Fibroblast of lung (primary cell): Measurements from ENCODE around the gene PDZRN4. TPM values are rescaled to one million over a fixed set of nuclear protein-coding genes. Genes with fewer than 3 reads are reported as not detected.

Experiments
- DNase-seq, 2 donors: peaks; one replicate each; pipeline versions ENCODE4 v3.0.0 to v3.0.0-alpha.2; 2010; ENCODE audit warnings: low read depth in 2 of 2
- H2AFZ ChIP-seq: 2 replicates; pipeline ENCODE4 v1.5.1; 2012; ENCODE audit warnings: low read length, control low read depth, inconsistent platforms
- H3K27ac ChIP-seq: 2 replicates; pipeline ENCODE4 v1.5.1; 2011; ENCODE audit warnings: low read length, control low read depth; ENCODE audit not compliant: insufficient read depth
- H3K27me3 ChIP-seq: 2 replicates; pipeline ENCODE4 v1.5.1; 2011; ENCODE audit warnings: mild to moderate bottlenecking, low read length; ENCODE audit not compliant: control insufficient read depth, insufficient read depth
- H3K36me3 ChIP-seq: 2 replicates; pipeline ENCODE4 v1.5.1; 2011; ENCODE audit warnings: low read length; ENCODE audit not compliant: control insufficient read depth, insufficient read depth
- H3K4me1 ChIP-seq: 2 replicates; pipeline ENCODE4 v1.5.1; 2011; ENCODE audit warnings: low read length; ENCODE audit not compliant: control insufficient read depth, insufficient read depth; ENCODE audit errors: extremely low read depth
- H3K4me2 ChIP-seq: 2 replicates; pipeline ENCODE4 v1.5.1; 2011; ENCODE audit warnings: low read length, control low read depth; ENCODE audit not compliant: insufficient read depth; ENCODE audit errors: extremely low read depth
- H3K4me3 ChIP-seq, 4 experiments: fragments of 200-600 bp in 1 of 4; sonication (generic) in 1 of 4; replicated peaks in 1 of 4; 2 replicates each; pipeline ENCODE4 v1.5.1; 2011 to 2016; ENCODE audit warnings: low read length in 4 of 4, low read depth in 3 of 4, mild to moderate bottlenecking in 3 of 4, control low read depth in 2 of 4, inconsistent platforms in 1 of 4, mixed read lengths in 1 of 4; ENCODE audit not compliant: insufficient read depth in 1 of 4; ENCODE audit errors: control extremely low read depth in 1 of 4
- H3K79me2 ChIP-seq: 2 replicates; pipeline ENCODE4 v1.5.1; 2012; ENCODE audit warnings: mild to moderate bottlenecking, low read length, inconsistent platforms; ENCODE audit not compliant: control insufficient read depth, insufficient read depth
- H3K9ac ChIP-seq: 2 replicates; pipeline ENCODE4 v1.5.1; 2011; ENCODE audit warnings: mild to moderate bottlenecking, low read length, control low read depth; ENCODE audit not compliant: insufficient read depth
- H3K9me3 ChIP-seq: 2 replicates; pipeline ENCODE4 v1.5.1; 2012; ENCODE audit warnings: low read depth, low read length; ENCODE audit not compliant: control insufficient read depth, insufficient read depth
- H4K20me1 ChIP-seq: 2 replicates; pipeline ENCODE4 v1.5.1; 2011; ENCODE audit warnings: low read length; ENCODE audit not compliant: control insufficient read depth, insufficient read depth; ENCODE audit errors: extremely low read depth
- EZH2 ChIP-seq: IDR thresholded peaks from 2 replicates; pipeline ENCODE4 v1.5.1; 2012; ENCODE audit warnings: low read length, control low read depth, mild to moderate bottlenecking; ENCODE audit errors: missing control alignments
- polyA plus RNA-seq, 2 donors: library from polyadenylated mRNA; depleted of rRNA in 1 of 2; stranded (reverse) in 1 of 2; unstranded in 1 of 2; fragments of >200 nt; gene quantifications; 2 replicates each; pipeline ENCODE4 v1.2.1, GENCODE V29; 2011 to 2012; ENCODE audit warnings: missing spikeins in 1 of 2
- total RNA-seq: library from RNA; depleted of rRNA; stranded (reverse); fragments of >200 nt; gene quantifications from 2 replicates; pipeline ENCODE4 v1.2.1, GENCODE V29; 2014
- TF ChIP-seq, protein P1 (sequence below), 2 donors: IDR thresholded peaks in 1 of 2; conservative IDR thresholded peaks in 1 of 2; 1 replicate in 1 of 2; 2 replicates in 1 of 2; pipeline ENCODE4 v1.5.1; 2011 to 2012; ENCODE audit warnings: low read length in 2 of 2, control low read depth in 1 of 2, inconsistent platforms in 1 of 2, low read depth in 1 of 2, mild to moderate bottlenecking in 1 of 2

Gene PDZRN4
- total and polyA plus RNA-seq, 2 donors (not counting 1 experiment from before 2014, with no cell fraction given) = not detected

DNA sequence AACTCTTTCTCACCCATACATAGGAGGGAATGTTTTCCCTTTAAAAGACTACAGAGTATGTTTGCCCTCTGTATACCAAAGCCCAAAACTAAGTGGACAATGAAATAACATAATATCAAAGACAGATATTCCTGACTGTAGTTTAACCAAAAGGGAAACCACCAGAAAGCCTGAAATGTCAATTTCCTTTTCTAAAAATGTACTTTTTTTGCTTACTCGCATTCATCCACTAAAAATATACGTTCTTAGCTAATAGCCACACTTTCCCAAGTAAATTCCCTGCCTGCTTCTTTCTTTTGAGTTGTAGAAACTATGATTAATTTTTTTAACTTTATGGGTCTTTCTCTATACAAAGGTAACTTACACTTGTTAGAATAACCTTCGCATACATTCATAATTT is 280.2 kb downstream of the PDZRN4 start:
- Histone ChIP-seq H3K9ac (no peak overlapping the region), H3K27ac (no peak overlapping the region), H3K4me2 (no peak overlapping the region), H4K20me1 (no peaks in the 10 kb centered on the region), H2AFZ (no peak overlapping the region), H3K9me3 (no peaks in the 10 kb centered on the region), H3K27me3 (no peaks in the 10 kb centered on the region), H3K36me3 (no peaks in the 10 kb centered on the region), H3K4me1 (no peaks in the 10 kb centered on the region), H3K79me2 (no peaks in the 10 kb centered on the region), H3K4me3 (no peak overlapping the region)
- no peak for TF ChIP-seq EZH2
- TF ChIP-seq, protein P1, sequence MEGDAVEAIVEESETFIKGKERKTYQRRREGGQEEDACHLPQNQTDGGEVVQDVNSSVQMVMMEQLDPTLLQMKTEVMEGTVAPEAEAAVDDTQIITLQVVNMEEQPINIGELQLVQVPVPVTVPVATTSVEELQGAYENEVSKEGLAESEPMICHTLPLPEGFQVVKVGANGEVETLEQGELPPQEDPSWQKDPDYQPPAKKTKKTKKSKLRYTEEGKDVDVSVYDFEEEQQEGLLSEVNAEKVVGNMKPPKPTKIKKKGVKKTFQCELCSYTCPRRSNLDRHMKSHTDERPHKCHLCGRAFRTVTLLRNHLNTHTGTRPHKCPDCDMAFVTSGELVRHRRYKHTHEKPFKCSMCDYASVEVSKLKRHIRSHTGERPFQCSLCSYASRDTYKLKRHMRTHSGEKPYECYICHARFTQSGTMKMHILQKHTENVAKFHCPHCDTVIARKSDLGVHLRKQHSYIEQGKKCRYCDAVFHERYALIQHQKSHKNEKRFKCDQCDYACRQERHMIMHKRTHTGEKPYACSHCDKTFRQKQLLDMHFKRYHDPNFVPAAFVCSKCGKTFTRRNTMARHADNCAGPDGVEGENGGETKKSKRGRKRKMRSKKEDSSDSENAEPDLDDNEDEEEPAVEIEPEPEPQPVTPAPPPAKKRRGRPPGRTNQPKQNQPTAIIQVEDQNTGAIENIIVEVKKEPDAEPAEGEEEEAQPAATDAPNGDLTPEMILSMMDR (conservative IDR thresholded peaks at IDR 0.05 in 1 of 2, IDR thresholded peaks at IDR 0.05 in 1 of 2; ENCODE audit: low read depth in 1 of 2, low read length in 2 of 2) = no peak
- DNase-seq = no peak

DNA sequence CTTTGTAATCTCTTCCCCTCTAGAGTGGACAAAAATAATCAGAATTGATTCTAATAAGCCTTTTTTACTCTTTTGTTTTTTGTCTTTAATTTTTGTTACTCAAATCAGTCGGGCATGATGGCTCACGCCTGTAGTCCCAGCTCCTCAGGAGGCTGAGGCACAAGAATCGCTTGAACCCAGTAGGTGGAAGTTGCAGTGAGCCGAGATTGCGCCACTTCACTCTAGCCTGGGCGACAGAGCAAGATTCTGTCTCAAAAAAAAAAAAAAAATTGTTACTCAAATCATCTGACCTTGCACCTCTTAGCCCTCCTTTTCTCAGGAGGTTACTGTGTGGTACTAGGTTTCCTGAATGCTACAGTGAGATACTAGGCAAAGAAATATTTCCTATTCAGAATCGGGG is 280.6 kb downstream of the PDZRN4 start:
- Histone ChIP-seq H3K4me2 (no peak overlapping the region), H3K27ac (no peak overlapping the region), H3K4me1 (no peaks in the 10 kb centered on the region), H3K36me3 (no peaks in the 10 kb centered on the region), H3K9ac (no peak overlapping the region), H3K27me3 (no peaks in the 10 kb centered on the region), H2AFZ (no peak overlapping the region), H3K4me3 (no peak overlapping the region), H3K9me3 (no peaks in the 10 kb centered on the region), H4K20me1 (no peaks in the 10 kb centered on the region), H3K79me2 (no peaks in the 10 kb centered on the region)
- TF ChIP-seq, protein P1 (conservative IDR thresholded peaks at IDR 0.05 in 1 of 2, IDR thresholded peaks at IDR 0.05 in 1 of 2; ENCODE audit: low read depth in 1 of 2, low read length in 2 of 2) = no peak
- no peak for TF ChIP-seq EZH2
- DNase-seq = no peak

DNA sequence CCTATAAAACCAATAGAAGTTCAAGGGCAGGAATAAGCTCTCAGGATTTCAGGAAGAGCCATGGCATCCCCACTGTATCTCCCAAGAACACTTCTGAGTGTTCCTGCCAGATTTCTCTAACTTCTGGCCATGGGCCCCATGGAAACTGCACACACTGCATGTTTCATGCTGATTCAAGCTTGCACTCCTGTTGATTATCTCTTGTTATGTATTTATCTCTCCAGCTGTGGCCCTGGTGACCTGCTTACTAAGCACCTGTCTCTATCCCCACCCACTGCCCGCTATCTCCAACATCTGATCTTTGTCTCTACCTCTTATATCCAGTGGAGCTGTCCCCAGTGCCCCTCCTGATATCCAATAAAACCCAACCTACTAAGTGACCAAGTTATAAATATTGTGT is 285.3 kb downstream of the PDZRN4 start:
- Histone ChIP-seq H3K79me2 (no peaks in the 10 kb centered on the region), H3K36me3 (no peaks in the 10 kb centered on the region), H3K4me1 (no peaks in the 10 kb centered on the region), H4K20me1 (no peaks in the 10 kb centered on the region), H3K9me3 (no peaks in the 10 kb centered on the region), H2AFZ (no peak overlapping the region), H3K9ac (no peak overlapping the region), H3K27me3 (no peaks in the 10 kb centered on the region), H3K4me2 (no peak overlapping the region), H3K27ac (no peak overlapping the region), H3K4me3 (no peak overlapping the region)
- TF ChIP-seq EZH2 = no peak
- TF ChIP-seq, protein P1 (conservative IDR thresholded peaks at IDR 0.05 in 1 of 2, IDR thresholded peaks at IDR 0.05 in 1 of 2; ENCODE audit: low read depth in 1 of 2, low read length in 2 of 2) = no peak
- DNase-seq = no peak
